DOHH2 (cell line): Measurements from ENCODE around the gene POFUT1.
A peak's percentile ranks its signal among the peaks of the same experiment; 100 is the strongest.

Experiments
- H3F3A ChIP-seq: fragments of 200-600 bp; sonication (generic), shearing (Covaris generic); 2 replicates; pipeline ENCODE4 v1.6.0; 2016; ENCODE audit warnings: antibody characterized with exemption, mild to moderate bottlenecking; ENCODE audit not compliant: control insufficient read depth, insufficient read depth
- H3K27ac ChIP-seq: fragments of 200-600 bp; sonication (generic); 2 replicates; pipeline ENCODE4 v1.5.1; 2014; ENCODE audit warnings: low read depth, mild to moderate bottlenecking, low read length, moderate library complexity
- H3K27me3 ChIP-seq: fragments of 200-600 bp; sonication (generic); 2 replicates; pipeline ENCODE4 v1.6.1; 2014; ENCODE audit warnings: mild to moderate bottlenecking, low read length, mixed read lengths; ENCODE audit not compliant: control insufficient read depth
- H3K36me3 ChIP-seq: fragments of 200-600 bp; sonication (generic); 2 replicates; pipeline ENCODE4 v1.6.1; 2014; ENCODE audit warnings: mild to moderate bottlenecking, low read length, moderate library complexity, mixed read lengths; ENCODE audit not compliant: control insufficient read depth
- H3K4me1 ChIP-seq: fragments of 200-600 bp; sonication (generic); 2 replicates; pipeline ENCODE4 v1.6.1; 2014; ENCODE audit warnings: mild to moderate bottlenecking, low read length, mixed read lengths; ENCODE audit not compliant: control insufficient read depth
- H3K4me2 ChIP-seq: fragments of 200-600 bp; sonication (generic); 2 replicates; pipeline ENCODE4 v1.6.0; 2014; ENCODE audit warnings: mild to moderate bottlenecking, low read length, moderate library complexity
- H3K4me3 ChIP-seq: fragments of 200-600 bp; sonication (generic); 2 replicates; pipeline ENCODE4 v1.5.1; 2014; ENCODE audit warnings: mild to moderate bottlenecking, low read length, mixed read lengths
- H3K79me2 ChIP-seq: fragments of 200-600 bp; sonication (generic); 2 replicates; pipeline ENCODE4 v1.6.1; 2014; ENCODE audit warnings: mild to moderate bottlenecking, low read length, mixed read lengths; ENCODE audit not compliant: control insufficient read depth
- H3K9me2 ChIP-seq: fragments of 200-600 bp; sonication (generic); replicated peaks from 2 replicates; pipeline ENCODE4 v1.6.1; 2014; ENCODE audit warnings: mild to moderate bottlenecking, low read length, mixed read lengths; ENCODE audit not compliant: control insufficient read depth
- H3K9me3 ChIP-seq: fragments of 200-600 bp; sonication (generic); 2 replicates; pipeline ENCODE4 v1.6.1; 2014; ENCODE audit warnings: antibody characterized with exemption, low read length, mixed read lengths; ENCODE audit not compliant: control insufficient read depth, insufficient read depth
- H4K20me1 ChIP-seq: fragments of 200-600 bp; sonication (generic); 2 replicates; pipeline ENCODE4 v1.6.0; 2014; ENCODE audit warnings: low read depth, mild to moderate bottlenecking, antibody characterized with exemption, low read length, moderate library complexity; ENCODE audit not compliant: control insufficient read depth, insufficient read depth
- EZH2phosphoT487 ChIP-seq: fragments of 200-600 bp; sonication (generic); IDR thresholded peaks from 2 replicates; pipeline ENCODE4 v1.6.1; 2017; ENCODE audit warnings: borderline replicate concordance, mild to moderate bottlenecking, antibody characterized with exemption, low read length, moderate library complexity, mixed read lengths
- TF ChIP-seq, protein P1 (sequence below): fragments of 200-600 bp; sonication (generic); IDR thresholded peaks from one replicate; pipeline ENCODE4 v1.5.1; 2014; ENCODE audit warnings: antibody characterized with exemption, mild to moderate bottlenecking, low read depth, low read length; ENCODE audit not compliant: poor library complexity, severe bottlenecking

POFUT1 gene

DNA sequence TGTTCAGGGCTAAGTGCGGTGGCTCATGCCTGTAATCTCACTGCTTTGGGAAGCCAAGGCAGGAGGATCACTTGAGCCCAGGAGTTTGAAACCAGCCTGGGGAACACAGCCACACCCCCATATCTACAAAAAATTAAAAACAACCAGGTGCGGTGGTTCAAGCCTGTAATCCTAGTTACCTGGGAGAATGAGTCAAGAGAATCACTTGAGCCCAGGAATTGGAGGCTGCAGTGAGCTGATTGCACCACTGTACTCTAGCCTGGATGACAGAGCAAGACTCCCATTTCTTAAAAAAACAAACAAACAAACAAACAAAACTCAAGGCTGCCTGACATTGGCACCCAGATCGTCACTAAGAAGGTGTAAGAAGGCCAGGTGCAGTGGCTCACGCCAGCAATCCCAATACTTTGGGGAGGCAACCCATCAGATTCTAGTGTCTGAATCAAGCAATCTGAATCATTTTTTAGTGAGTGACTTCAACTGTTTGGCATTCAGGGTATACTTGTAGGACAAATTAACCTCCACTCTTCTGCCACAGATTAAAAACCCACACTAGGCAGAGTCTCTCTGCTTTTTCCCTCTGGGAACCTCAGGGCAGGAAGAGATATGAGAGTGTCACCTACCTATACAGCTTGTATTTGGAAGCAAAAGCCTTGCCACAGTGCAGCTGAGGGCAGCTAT is 6.2 kb upstream of the POFUT1 start:
- peaks cover 36% of the 10 kb centered on the region for H3K4me1 ChIP-seq
- H4K20me1 ChIP-seq, result peaks cover 32% of the 10 kb centered on the region; the same call in 1 of the 2 replicates
- H3K4me3 ChIP-seq, result no peak overlapping the region
- no peaks in the 10 kb centered on the region for H3K9me2 ChIP-seq
- H3K27me3 ChIP-seq, result no peaks in the 10 kb centered on the region
- no peak overlapping the region for H3K4me2 ChIP-seq
- no peak for TF ChIP-seq EZH2phosphoT487
- TF ChIP-seq, protein P1, sequence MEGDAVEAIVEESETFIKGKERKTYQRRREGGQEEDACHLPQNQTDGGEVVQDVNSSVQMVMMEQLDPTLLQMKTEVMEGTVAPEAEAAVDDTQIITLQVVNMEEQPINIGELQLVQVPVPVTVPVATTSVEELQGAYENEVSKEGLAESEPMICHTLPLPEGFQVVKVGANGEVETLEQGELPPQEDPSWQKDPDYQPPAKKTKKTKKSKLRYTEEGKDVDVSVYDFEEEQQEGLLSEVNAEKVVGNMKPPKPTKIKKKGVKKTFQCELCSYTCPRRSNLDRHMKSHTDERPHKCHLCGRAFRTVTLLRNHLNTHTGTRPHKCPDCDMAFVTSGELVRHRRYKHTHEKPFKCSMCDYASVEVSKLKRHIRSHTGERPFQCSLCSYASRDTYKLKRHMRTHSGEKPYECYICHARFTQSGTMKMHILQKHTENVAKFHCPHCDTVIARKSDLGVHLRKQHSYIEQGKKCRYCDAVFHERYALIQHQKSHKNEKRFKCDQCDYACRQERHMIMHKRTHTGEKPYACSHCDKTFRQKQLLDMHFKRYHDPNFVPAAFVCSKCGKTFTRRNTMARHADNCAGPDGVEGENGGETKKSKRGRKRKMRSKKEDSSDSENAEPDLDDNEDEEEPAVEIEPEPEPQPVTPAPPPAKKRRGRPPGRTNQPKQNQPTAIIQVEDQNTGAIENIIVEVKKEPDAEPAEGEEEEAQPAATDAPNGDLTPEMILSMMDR, result no peak
- H3K27ac ChIP-seq, result no peak overlapping the region
- no peaks in the 10 kb centered on the region for H3K9me3 ChIP-seq
- H3F3A ChIP-seq, result peaks cover 3% of the 10 kb centered on the region; the same call in 1 of the 2 replicates
- H3K79me2 ChIP-seq, result peaks cover 88% of the 10 kb centered on the region
- H3K36me3 ChIP-seq, result peaks cover 92% of the 10 kb centered on the region

DNA sequence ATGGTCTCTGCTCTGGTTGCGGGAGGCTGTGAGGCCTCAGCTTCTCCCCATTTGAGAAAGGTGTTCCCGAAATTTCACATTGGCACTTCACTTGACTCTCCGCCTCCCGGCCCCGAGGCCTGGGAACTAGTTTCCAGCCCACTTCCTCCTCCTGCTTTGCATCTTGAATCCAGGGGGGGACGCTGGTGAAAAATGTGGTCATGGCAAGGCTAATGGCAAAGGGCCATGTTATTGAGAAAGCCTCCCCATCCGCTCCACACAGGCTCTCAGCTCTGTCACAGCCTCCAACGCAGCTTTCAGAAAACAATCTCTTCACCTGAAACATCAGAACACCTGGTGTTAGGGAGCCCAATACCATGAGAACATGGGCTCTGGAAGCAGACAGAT is 5.7 kb upstream of the POFUT1 start:
- H3F3A ChIP-seq, result peaks cover 3% of the 10 kb centered on the region; the same call in 1 of the 2 replicates
- peaks cover 93% of the 10 kb centered on the region for H3K79me2 ChIP-seq
- no peak overlapping the region for H3K4me3 ChIP-seq
- H3K36me3 ChIP-seq, result peaks cover 92% of the 10 kb centered on the region
- peaks cover 36% of the 10 kb centered on the region for H4K20me1 ChIP-seq
- no peak overlapping the region for H3K27ac ChIP-seq
- H3K9me3 ChIP-seq, result no peaks in the 10 kb centered on the region
- H3K27me3 ChIP-seq, result no peaks in the 10 kb centered on the region
- H3K9me2 ChIP-seq, result no peaks in the 10 kb centered on the region
- no peak overlapping the region for H3K4me2 ChIP-seq
- H3K4me1 ChIP-seq, result peaks cover 39% of the 10 kb centered on the region
- no peak for TF ChIP-seq EZH2phosphoT487
- TF ChIP-seq, protein P1, result no peak

DNA sequence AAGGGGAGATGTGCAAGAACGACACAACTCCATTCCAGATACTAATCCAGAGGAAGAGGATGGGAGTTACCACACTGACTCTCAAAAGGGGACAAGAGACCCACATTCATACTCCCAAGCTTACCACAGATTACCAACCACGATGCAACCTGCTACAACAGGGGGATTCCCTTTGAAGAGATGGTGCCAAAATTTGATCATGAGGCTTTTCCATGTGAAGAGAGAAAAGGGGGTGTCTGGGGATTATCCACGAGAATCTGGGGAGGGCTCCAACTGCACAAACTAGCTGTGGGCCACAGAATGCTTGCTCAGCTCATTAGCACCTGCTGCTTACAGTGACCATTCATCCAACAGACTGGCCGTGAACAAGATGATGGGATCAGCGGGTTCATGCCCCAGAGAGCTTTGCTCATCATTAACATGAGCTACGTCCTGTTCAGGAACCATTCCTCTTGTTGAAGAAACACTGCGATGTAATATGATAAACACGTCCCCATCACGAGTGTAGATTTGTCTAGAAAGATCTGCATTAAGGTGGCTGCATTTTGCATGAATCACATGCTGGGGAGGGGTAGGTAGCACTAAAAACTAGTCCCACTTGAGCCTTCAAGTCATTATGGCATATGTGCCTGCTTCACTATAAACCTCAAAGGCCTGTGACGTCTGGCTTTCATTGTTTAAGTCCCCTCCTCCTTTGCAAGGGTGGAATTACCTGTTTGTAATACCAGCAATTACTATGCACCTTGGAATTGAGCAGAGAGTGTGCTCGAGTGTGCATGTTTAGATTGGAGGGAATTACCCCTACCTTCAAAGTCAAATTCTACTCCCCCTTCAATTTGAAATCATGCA is 4.1 kb upstream of the POFUT1 start:
- peaks cover 41% of the 10 kb centered on the region for H3K4me1 ChIP-seq
- no peak overlapping the region for H3K4me3 ChIP-seq
- peaks cover 85% of the 10 kb centered on the region for H3K36me3 ChIP-seq
- H3K27ac ChIP-seq, result no peak overlapping the region
- peaks cover 36% of the 10 kb centered on the region for H4K20me1 ChIP-seq
- H3F3A ChIP-seq, result peaks cover 3% of the 10 kb centered on the region; the same call in 1 of the 2 replicates
- H3K27me3 ChIP-seq, result no peaks in the 10 kb centered on the region
- no peak for TF ChIP-seq EZH2phosphoT487
- TF ChIP-seq, protein P1, result no peak
- H3K79me2 ChIP-seq, result peaks cover 94% of the 10 kb centered on the region
- H3K9me2 ChIP-seq, result no peaks in the 10 kb centered on the region
- H3K9me3 ChIP-seq, result no peaks in the 10 kb centered on the region
- peak overlapping the region; percentile 100; the same call in 1 of the 2 replicates for H3K4me2 ChIP-seq
